Stimulated activated CD4-positive, alpha-beta T cell treated with anti-CD3 and anti-CD28 coated beads, Interleukin-2, amount 100 ng/mL, for 48 hours (primary cell): ENCODE data around the gene STMP1.
"Not testable (repeated sequence)": the region's sequence is repeated elsewhere in the genome, so short reads cannot be mapped to it uniquely, and the experiment has no call there.

Source experiments
- DNase-seq, 2 donors: peaks; one replicate each; pipeline ENCODE4 v3.0.0-alpha.2; 2020

The STMP1 gene

GRCh38 chr7:135665042-135665441 lies 2.7 kb downstream of the STMP1 start:
- no peak for DNase-seq

- no peak for DNase-seq
These were observed 3.8 kb downstream of the STMP1 start for GRCh38 chr7:135666156-135666555.

GRCh38 chr7:135666846-135667245 lies 4.5 kb downstream of the STMP1 start:
- DNase-seq = no peak

GRCh38 chr7:135667626-135668025 lies 5.3 kb downstream of the STMP1 start:
- DNase-seq = not testable (repeated sequence)

DNA sequence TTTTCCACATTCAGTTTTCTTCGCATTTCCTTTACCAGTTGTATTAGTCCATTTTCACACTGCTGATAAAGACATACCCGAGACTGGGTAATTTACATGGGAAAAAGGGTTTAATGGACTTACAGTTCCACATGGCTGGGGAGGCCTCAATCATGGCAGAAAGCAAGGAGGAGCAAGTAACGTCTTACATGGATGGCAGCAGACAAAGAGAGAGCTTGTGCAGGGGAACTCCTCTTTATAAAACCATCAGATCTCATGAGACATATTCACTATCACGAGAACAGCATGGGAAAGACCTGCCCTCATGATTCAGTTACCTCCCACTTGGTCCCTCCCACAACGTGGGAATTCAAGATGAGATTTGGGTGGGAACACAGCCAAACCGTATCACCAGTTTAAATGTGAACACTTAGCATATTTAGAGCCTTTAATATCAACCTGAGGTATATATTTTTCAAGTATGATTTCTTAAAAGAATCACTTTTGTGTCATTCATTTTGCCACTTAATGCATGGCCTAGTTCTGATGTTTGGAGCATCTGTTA lies 6.6 kb downstream of the STMP1 start:
- DNase-seq = not testable (repeated sequence)

DNA sequence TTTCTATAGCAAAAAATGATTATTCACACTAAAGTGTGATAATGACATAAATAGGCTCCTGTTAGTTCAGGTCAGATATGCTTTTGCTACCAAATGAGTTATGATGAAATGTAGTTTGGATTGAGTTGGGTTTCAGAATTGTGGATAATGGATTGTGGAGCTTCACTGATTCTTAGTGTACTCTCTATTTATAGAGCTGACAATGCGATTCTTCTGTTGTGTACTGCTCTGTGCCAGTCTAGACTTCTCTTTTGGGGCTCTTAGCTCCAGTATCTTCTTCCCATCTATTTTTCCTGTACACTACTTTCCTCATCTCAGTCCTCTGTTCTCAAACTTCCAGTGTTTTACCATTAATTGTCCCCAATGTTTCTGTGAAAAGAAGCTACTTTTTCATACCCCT lies 7.5 kb downstream of the STMP1 start:
- no peak for DNase-seq

DNA sequence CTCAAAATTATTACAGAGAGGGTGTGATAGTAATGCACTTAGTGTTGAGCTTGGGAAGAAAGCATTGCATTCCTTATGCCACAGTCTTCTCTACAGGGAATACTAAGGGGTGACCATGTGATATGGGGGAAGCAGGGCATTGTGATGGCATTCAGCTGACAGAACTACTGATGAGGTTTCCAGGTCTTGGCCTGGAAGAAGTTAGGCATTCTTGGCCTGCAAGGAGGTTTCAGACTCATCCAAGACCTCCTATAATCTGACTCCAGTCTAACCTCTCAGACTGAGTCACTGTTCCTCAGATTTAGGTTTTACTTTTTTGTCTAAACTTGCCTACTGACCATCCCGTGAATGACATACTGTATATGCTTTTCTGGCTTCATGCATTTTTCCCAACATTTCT lies 7.9 kb downstream of the STMP1 start:
- DNase-seq = no peak

GRCh38 chr7:135672560-135673359 lies 10.4 kb downstream of the STMP1 start:
- DNase-seq = no peak

DNA sequence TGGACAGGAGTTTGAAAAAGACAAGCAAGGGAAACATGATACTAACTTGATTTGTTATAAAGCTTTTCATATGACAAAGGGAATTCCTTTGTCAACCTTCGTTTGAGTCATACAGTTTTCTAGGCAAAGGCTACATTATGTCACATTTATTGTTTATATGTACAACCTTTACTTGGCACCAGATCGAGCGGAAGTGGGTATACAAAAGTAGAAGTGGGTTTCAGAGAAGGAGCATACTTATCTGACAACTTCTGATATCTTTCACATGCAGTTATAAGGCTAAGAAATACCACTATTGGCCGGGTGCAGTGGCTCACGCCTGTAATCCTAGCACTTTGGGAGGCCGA lies 11.0 kb downstream of the STMP1 start:
- no peak for DNase-seq

DNA sequence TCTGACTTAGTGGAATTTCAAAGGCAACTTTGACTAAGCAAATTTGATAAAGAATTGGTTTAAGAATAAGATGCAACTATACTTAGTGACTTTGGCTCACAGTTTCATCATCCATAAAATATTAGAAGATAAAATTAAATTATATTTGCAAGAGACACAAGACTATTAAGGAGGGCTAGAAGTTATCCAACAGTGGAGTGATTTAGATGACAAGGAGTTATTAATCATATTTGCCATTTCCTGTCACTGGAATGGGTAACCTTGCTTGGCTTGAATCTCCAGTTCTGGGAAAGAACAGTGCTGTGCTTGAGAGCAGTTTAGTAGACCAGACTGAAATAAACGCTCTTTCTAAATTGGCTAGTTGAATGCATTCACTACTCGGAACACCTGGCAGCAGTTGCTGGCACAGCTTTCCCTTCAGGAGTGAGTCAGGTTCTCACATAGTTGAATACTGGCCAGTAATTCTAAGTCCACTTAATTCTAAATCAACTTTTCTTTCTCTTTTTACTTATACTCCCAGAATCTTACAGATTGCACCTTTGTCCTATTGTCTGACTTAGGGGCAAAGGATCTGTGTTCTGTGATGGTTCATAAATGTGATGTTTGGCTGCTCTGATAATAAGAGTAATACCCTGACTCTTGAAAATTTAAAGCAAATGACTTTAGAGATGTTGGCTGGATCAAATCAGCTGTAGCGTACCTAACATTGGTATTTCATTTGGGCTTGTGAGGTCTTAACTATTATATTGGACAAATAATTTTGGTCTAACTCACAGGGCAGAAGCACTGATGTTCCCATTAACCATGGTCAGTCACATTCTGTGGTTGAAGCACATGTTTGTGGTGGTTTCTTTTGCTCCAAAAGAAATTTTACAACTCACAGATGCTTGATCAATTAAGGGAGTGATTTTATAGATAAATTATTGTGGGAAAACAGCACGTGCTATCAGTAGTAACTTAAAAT lies 16.6 kb downstream of the STMP1 start:
- DNase-seq = no peak

DNA sequence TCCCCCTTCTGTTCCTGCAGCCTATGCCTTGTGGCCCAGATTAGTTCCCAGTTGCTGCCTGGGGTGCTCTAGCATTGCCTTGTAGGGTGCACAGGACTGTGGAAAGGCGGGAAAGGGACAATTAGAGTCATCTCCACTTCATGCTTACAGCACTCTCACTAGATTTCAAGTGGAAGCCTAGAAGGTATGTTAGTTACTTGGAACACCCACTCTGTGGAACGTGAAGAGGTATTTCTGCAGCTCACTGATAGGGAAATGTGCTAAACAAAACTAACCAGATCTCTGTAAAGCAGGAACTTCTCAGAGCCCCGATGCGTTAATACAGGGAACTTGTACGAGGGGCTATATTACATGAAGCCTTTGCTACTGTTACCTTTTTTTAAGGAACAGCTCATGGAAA lies 19.4 kb downstream of the STMP1 start:
- no peak for DNase-seq

- no peak for DNase-seq
These were observed 19.9 kb downstream of the STMP1 start for GRCh38 chr7:135682191-135682590.

DNA sequence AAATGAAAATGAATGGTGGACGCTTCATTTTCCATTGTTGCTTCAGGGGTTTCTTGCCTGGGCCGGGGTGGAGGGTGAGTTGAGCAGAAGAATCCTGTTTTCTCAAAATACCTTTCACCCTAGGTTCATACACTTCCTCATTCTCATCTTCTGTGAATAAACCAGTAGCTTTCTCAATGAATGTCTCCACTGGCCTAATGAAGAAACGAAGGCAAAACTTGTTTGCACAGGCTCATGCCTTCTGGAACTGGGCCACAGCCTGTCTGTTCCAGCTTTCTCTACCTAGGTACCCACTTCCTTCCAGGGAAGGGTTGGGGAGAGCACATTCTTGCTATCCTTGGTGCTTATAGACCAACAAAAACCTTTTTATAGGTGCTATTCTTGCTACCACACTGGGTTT lies 21.3 kb downstream of the STMP1 start:
- no peak for DNase-seq

DNA sequence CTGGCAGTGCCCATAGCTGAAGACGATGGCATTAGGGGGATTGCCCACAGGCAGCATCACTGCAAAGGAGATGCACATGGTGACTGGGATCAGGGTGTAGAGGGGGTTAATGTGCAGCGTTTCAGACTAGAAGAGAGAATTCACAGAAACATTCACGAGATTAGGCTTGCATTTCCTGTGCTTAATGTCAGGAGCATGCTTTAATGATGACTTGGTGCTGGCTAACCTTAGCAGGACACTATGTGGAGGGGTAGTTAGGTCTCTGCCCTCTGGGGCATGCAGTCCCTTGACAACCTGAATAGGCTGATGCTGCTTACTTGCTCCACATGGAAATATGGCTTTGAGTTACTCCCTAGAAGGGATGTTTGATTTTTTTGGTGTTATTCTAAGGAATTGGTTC lies 21.8 kb downstream of the STMP1 start:
- no peak for DNase-seq

DNA sequence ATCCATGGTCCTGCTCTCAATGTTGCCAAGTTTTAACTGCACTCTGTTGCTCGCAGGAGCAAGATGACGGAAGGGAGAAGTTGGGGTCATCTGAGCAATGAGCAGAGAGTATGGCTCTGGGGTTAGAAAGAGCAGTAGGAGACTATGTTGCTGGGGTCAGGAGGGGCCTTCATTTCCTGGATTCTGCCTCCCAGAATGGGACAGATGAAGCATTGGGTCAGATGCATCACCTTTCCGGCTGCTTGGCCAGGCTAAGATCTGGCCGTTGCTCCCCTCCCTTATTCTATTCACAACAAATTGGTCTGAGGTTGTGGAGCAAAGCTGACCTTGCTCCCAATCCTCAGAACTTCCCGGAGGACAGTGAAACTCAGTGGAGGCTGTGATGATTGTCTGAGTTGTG lies 22.4 kb downstream of the STMP1 start:
- no peak for DNase-seq

GRCh38 chr7:135685306-135686084 lies 23.2 kb downstream of the STMP1 start:
- no peak for DNase-seq

DNA sequence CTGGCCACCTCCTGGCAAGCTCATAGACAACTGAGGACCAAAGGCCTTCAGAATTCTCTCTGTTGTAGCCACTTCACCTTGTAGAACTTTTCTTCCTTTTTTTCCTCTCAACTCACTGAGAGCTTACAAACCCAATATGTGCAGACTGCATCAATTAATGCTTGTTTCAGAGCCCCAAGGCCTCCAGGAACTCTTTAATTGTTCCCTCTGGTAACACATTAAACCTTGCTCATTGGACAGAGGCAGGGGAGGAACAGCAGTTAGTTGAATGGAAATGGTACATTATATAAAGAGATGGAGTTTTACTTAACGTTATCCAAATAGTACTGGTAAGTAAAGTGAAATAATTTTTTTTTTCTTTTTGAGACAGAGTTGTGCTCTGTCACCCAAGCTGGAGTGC lies 25.2 kb downstream of the STMP1 start:
- no peak for DNase-seq

DNA sequence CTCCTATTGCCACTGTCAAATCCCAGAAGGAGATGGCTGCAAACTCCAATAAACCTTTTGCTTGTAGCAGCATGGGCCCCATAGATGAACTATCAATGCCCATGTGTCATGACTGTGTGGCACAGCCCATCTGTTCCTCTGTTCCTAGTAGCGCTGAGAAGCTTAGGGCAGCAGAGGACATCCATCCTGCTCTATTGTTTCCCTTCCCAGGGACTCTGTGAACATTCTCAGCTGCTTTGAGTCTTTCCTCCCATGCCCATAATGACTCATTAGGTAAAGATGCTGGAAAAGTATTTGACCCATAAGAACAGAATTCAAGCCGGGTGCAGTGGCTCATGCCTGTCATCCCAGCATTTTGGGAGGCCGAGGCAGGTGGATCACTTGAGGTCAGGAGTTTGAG lies 28.3 kb downstream of the STMP1 start:
- DNase-seq = no peak

DNA sequence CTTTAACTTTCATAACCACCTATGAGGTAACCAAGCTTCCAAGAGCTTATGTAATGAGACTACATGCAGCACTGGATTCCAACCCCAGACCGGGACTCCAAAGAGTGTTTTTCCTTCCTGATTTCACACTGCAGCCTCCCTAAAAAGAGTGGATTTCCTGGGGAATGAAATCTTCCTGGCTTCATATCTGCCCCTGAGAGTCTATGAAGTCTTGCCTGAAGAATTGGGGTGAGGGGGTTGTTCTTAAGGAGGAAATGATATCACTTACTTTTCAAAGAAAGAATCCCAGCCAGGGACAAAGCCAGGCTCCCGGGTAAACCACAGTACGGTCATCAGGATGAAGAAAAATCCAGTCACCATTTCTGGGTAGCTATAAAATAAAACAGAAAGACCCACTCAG lies 29.7 kb downstream of the STMP1 start:
- no peak for DNase-seq

- not testable (repeated sequence) for DNase-seq
These were observed 30.3 kb downstream of the STMP1 start for GRCh38 chr7:135692606-135693005.

- no peak for DNase-seq
These were observed 31.2 kb downstream of the STMP1 start for GRCh38 chr7:135693558-135693957.

GRCh38 chr7:135697276-135698049 lies 35.1 kb downstream of the STMP1 start:
- no peak for DNase-seq
